DMS114 treated with DMSO at 0.1 percent for 48 hours (cell line): ENCODE results near the gene NKAIN2.
"Not testable (repeated sequence)": the region's sequence is repeated elsewhere in the genome, so short reads cannot be mapped to it uniquely, and the experiment has no call there.

ENCODE experiments used
- DNase-seq: peaks from one replicate; lab custom pipeline; 2025; ENCODE audit not compliant: unreplicated experiment; lab: John Stamatoyannopoulos, UW

NKAIN2 gene

GRCh38 chr6:124722141-124722878, 918.6 kb downstream of the NKAIN2 start:
- DNase-seq, result no peak

DNA sequence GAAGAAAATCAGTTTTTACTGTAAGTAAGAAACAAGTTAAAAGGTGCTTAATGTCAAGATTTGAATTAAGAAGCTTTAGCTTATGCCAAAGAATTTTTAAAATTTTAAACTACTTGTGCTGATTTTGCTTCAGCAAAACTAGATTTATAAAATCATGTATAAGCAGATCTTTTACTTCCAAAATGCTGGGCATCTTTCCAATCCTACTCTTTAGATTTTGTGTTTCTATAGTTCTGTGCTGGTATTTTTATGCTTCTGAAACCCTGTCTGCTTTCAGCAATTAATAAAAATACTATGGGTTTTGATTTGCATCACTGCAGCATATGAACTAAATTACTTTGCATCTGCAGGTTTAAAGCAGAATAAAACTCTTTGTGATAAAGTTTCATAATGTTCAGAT, 920.0 kb downstream of the NKAIN2 start:
- DNase-seq, result no peak

GRCh38 chr6:124737804-124738203, 934.1 kb downstream of the NKAIN2 start:
- DNase-seq, result not testable (repeated sequence)

DNA sequence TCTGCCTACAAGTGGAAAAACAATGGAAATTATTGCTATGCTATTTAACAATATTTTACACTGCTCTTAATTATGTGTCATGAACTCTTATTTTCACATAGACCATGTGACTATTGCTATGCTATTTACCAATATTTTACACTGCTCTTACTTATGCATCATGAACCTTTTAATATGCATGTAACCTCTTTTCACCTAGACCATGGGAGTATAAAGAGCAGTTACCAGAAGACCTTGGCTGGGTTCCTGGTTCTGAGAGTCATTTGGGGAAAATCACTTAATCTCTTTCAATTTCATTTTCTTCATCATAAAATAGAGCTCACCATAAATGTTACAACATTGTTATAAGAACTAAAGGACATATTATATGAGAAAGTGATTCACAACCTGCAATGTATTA, 934.8 kb downstream of the NKAIN2 start:
- DNase-seq, result no peak

DNA sequence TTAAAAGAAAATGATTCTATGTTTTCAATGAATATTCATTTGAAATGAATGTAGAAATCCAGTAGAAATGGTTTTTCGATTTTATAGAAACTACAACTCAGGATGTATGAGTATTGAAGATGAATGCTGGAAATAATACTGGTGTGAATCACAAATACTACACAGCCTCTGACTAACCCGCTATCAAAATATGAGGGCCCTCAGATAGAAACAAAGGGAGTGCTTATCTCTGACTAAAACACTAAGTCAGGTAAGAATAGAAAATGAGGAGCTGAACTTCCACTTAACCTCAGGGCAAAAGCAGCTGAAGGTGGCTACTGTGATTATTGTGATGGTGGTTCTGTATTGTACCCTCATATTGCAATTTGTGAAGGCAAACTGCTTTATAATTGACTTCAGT, 937.7 kb downstream of the NKAIN2 start:
- DNase-seq, result no peak

GRCh38 chr6:124742971-124743370, 939.3 kb downstream of the NKAIN2 start:
- no peak for DNase-seq

DNA sequence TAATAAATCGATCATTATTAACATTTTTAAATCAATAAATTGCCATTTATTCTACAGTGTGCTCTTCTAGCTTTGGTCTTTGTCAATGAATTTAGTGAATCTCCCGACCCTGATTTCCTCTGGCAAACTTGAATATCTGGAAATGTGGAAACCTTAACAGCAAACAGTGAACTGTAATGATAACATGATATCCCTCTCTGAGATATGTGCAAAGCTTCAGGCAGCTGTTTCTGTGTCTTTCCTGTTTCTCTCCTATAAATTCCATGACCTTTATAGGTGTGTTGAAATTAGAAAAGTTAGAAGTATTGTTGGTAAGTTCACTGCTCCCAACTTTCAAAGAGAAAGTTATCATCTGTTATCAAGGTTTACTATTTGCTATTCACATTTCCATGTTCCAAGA, 939.8 kb downstream of the NKAIN2 start:
- no peak for DNase-seq

- no peak for DNase-seq
Observed at GRCh38 chr6:124747349-124747748, 943.7 kb downstream of the NKAIN2 start.

DNA sequence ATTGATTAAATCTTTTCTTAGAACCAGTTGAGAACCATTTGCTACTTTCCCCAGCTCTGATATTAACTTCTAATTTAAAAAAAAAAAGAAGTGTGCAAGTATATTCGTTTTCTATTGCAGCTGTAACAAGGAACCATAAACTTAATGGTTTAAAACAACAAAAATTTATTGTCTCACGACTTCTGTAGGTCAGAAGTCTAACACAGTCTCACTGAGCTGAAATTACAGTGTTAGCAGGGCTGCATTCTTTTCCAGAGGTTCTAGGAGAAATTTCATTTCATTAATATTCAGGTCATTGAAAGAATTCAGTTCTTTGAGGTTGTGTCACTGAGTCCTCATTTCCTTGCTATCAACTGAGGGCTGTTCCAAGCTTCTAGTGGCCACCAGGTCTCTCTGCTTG, 945.1 kb downstream of the NKAIN2 start:
- DNase-seq, result no peak

GRCh38 chr6:124753001-124753400, 949.3 kb downstream of the NKAIN2 start:
- no peak for DNase-seq

- DNase-seq, result no peak
Observed at GRCh38 chr6:124753562-124754105, 950.0 kb downstream of the NKAIN2 start.

GRCh38 chr6:124755321-124755720, 951.7 kb downstream of the NKAIN2 start:
- no peak for DNase-seq

GRCh38 chr6:124757560-124757959, 953.9 kb downstream of the NKAIN2 start:
- no peak for DNase-seq

DNA sequence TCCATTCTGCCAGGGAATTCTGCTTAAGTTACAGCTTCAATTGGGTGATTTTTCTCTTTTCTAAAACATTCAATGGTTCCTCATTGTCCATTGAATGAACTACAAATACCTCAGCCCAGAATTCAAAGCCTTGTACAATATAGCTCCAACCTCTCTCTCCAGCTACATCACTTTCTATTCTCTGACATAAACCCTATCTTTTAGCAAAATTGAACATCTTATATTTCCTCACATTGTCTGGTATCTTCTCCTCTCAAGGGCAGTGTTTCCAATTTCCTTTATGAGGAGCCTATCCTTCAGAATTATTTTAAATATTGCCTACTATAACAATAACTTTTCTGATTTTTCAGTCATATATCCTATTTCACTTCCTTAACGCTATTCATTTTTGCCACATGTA, 955.0 kb downstream of the NKAIN2 start:
- DNase-seq, result no peak

DNA sequence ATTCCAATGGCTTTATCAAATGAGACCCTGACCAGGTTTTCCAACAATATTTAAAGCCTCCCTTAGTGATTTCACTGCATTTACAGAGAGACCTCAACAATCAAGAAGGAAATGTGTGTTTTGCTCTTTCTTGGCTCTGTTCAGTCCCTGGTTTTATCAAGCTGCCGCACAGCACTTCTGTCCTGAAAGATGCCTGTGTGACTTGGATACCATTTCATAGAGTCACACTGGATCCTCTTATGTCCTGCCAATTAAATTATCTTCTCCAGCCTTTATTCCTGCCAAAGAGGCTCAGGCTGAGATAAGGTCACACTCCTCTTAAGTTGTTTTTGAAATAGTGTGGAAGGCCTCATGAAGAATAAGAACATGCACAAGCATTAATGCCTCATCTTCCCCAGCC, 961.6 kb downstream of the NKAIN2 start:
- no peak for DNase-seq

DNA sequence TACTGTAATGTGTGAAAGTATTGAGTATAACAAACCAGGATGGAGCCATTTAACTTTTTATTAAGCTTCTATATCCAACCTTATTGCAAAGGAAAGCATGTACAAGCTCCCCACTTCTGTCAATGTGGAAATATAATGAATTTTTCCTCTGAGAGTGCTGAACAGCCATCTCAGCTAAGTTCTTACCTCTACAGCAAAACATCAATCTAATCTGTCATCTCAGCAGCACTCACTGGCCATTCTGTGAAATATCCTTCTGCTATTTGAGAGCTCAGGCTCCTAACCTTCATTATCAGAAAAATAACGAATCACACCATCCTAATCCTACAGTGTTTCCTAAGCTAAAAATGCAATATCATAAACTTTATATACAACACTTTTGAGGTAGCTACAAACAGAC, 964.6 kb downstream of the NKAIN2 start:
- no peak for DNase-seq

DNA sequence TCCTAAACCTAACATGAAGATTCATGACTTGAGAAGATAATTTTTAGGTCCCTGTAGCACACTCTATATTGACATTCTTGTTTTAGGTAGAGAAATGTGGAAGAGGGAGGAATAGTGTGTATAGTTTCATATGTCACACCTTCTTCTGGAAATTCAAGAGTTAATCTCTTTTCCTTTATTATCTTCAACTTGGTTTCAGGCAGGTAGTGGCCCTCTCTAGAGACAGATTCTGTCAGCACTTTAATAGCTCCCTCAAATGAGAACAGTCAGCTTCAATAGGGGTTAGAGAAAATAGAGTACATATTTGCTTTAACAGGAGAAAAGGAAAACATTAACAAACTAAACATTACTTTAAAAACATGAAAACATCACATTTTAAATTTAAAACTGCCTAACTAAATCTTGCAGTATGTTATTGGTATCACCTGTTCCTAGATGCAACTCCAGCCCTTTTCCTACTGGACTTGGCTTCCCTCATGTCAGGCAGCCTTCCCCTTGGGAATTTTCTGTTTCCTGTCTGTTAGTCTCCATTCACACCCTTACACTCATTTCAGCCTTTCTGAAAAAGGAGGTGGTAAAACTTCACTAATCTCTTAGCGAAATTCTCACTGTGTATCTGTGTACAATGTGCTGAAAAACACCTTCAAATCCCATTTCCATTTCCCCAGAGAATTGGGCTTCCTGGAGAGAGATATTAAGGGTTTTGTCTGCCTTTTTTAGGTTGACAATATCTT, 966.3 kb downstream of the NKAIN2 start:
- DNase-seq, result no peak

GRCh38 chr6:124770784-124771183, 967.1 kb downstream of the NKAIN2 start:
- no peak for DNase-seq

DNA sequence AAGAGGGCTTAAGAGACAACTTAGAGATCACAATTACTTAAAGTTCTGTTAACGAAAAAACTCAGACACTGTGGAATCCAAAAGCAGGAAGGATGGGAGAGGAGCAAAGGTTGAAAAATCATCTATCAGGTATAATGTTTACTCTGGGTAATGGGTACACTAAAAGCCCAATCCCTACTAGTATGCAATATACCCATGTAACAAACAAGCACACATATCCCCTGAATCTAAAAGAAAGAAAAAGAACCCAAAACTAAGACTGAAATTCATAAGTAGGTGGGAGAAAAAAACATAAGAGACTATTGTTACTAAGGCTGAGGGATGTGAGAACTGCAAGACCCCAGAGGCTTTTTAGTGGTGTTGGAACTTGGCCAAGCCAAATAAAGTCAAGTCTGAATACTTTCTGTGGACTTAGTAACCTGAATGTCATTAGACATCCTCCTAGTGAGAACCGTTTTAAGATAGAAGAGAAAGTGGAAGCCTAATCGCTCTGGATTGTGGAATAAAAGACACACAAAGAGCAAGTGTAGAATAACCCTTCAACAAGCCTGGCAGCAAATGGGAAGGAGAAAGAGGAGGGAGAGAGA, 969.2 kb downstream of the NKAIN2 start:
- DNase-seq, result no peak

GRCh38 chr6:124775121-124775520, 971.5 kb downstream of the NKAIN2 start:
- DNase-seq, result no peak

DNA sequence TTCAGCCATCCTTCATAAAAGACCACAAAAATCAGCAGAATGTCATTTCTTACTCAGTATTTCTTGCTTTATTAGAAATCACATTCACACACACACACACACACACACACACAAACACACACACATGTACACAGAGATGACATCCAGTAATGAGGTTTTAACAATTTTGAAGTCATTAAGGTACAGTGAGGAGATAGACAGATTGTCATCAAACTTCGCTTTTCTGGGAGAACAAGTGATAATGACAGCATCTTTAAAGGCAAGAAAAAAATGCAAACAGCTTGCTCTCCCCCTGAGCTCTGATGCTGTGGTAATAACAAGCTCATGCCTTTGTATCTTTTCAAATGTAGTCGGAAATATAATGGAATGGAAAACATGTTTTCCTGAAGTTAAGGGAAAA, 974.2 kb downstream of the NKAIN2 start:
- no peak for DNase-seq

DNA sequence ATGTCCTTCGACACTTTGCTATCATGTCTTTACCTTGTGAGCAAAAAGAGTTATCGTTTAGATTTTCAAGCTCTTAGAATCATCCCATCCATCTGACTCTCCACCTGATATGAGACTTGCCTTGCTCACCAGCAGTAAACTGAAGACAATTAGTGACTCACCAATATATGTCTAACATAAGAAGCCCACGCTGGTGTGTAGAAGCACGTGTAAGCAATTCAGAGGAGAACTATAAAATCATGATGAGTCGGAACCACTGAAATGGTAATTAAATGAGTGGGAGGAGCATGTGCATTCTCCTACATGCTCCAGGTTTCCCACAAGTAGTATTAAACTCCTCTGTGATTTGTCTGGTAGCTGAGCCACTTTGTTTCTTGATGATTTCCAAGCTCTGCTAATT, 977.0 kb downstream of the NKAIN2 start:
- no peak for DNase-seq
